ENCODE measurements around the gene AACS. TPM values are rescaled to one million over a fixed set of nuclear protein-coding genes. Genes with fewer than 3 reads are reported as not detected.

The AACS gene
- total RNA-seq, 4 donors from 2014 or later, result 17.9 to 29.7 (median 23.6) TPM

GRCh38 chr12:125161712-125162022, 96.4 kb downstream of the AACS start:
- no peaks in the 10 kb centered on the region for H3K36me3 ChIP-seq
- DNase-seq (ENCODE audit: low spot score in 2 of 2), result no peak
- H3K9me3 ChIP-seq, result peaks cover 0 to 19% (median 0%) of the 10 kb centered on the region in 4 donors
- no peak overlapping the region for H3K27ac ChIP-seq
- WGBS, 2 donors, result 49% methylated on average over 2 of the region's 2 CpGs
- H3K4me3 ChIP-seq, result no peak overlapping the region
- no peak for TF ChIP-seq POLR2A (IDR thresholded peaks at IDR 0.05)
- TF ChIP-seq, protein P1, sequence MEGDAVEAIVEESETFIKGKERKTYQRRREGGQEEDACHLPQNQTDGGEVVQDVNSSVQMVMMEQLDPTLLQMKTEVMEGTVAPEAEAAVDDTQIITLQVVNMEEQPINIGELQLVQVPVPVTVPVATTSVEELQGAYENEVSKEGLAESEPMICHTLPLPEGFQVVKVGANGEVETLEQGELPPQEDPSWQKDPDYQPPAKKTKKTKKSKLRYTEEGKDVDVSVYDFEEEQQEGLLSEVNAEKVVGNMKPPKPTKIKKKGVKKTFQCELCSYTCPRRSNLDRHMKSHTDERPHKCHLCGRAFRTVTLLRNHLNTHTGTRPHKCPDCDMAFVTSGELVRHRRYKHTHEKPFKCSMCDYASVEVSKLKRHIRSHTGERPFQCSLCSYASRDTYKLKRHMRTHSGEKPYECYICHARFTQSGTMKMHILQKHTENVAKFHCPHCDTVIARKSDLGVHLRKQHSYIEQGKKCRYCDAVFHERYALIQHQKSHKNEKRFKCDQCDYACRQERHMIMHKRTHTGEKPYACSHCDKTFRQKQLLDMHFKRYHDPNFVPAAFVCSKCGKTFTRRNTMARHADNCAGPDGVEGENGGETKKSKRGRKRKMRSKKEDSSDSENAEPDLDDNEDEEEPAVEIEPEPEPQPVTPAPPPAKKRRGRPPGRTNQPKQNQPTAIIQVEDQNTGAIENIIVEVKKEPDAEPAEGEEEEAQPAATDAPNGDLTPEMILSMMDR (IDR thresholded peaks at IDR 0.05), result no peak
- no peak for TF ChIP-seq EP300 (IDR thresholded peaks at IDR 0.05)
- H3K27me3 ChIP-seq, result no peaks in the 10 kb centered on the region
- H3K4me1 ChIP-seq, result no peaks in the 10 kb centered on the region

DNA sequence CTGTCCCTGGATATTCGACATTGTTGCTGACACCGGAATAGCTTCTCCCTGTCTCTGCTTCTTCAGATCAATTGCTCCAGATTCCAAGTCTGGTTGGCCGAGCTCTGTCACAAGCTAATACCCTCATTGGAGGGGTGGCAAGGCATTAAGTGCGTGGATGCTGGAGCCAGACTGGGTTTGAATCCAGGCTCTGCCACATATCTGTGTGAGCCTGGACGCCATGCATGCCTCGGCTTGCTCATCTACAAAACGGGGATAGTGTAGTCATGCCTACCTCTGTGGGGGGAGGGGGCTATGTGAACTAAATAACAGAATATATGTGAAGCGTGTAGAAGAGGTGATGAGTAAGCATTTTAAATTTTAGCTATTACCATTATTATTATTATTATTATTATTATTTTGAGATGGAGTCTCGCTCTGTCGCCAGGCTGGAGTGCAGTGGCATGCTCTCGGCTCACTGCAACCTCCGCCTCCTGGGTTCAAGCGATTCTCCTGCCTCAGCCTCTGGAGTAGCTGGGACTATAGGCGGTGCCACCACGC, 97.3 kb downstream of the AACS start:
- TF ChIP-seq, protein P1 (IDR thresholded peaks at IDR 0.05), result no peak
- TF ChIP-seq POLR2A (IDR thresholded peaks at IDR 0.05) (no peak), EP300 (IDR thresholded peaks at IDR 0.05) (no peak)
- DNase-seq (ENCODE audit: low spot score in 2 of 2), result no peak
- 89 to 92% methylated on average over 15 of the region's 15 CpGs for WGBS, 2 donors
- Histone ChIP-seq H3K4me3 (no peak overlapping the region), H3K9me3 (peaks cover 0 to 13% (median 0%) of the 10 kb centered on the region in 4 donors), H3K27ac (no peak overlapping the region), H3K27me3 (no peaks in the 10 kb centered on the region), H3K4me1 (no peaks in the 10 kb centered on the region), H3K36me3 (no peaks in the 10 kb centered on the region)

DNA sequence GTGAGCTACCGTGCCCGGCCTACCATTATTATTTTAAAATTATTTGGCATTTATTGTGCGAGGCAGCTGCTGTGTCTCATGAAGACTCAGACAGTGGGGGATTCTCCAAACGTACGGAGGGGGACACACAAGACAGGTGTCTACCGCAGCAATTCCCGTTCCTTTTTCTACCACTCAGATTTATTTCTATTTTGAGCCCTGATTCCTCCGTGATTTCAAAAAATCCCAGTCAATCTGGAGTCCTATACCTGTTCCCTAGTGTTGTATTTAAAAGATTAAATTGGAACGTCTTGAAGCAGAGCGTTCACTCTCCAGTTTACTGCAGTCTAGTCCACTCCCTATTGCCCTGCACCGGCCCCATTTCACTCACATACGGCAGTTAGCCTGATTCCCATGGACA, 97.9 kb downstream of the AACS start:
- DNase-seq (ENCODE audit: low spot score in 2 of 2), result no peak
- no peak for TF ChIP-seq EP300 (IDR thresholded peaks at IDR 0.05)
- no peak for TF ChIP-seq POLR2A (IDR thresholded peaks at IDR 0.05)
- Histone ChIP-seq H3K27me3 (no peaks in the 10 kb centered on the region), H3K4me1 (no peaks in the 10 kb centered on the region), H3K9me3 (peaks cover 0 to 15% (median 0%) of the 10 kb centered on the region in 4 donors), H3K36me3 (no peaks in the 10 kb centered on the region), H3K4me3 (no peak overlapping the region), H3K27ac (no peak overlapping the region)
- WGBS, 2 donors, result 80 to 89% methylated on average over 12 of the region's 12 CpGs

- 86 to 91% methylated on average over 8 of the region's 8 CpGs for WGBS, 2 donors
- no peaks in the 10 kb centered on the region for H3K27me3 ChIP-seq
- TF ChIP-seq POLR2A (IDR thresholded peaks at IDR 0.05) (no peak), EP300 (IDR thresholded peaks at IDR 0.05) (no peak)
- TF ChIP-seq, protein P1 (IDR thresholded peaks at IDR 0.05), result no peak
- no peak overlapping the region for H3K27ac ChIP-seq
- DNase-seq (ENCODE audit: low spot score in 2 of 2), result no peak
- H3K4me1 ChIP-seq, result no peaks in the 10 kb centered on the region
- peaks cover 0 to 29% (median 0%) of the 10 kb centered on the region in 4 donors for H3K9me3 ChIP-seq
- H3K36me3 ChIP-seq, result no peaks in the 10 kb centered on the region
- H3K4me3 ChIP-seq, result no peak overlapping the region
Observed at GRCh38 chr12:125164541-125164940, 99.3 kb downstream of the AACS start.

DNA sequence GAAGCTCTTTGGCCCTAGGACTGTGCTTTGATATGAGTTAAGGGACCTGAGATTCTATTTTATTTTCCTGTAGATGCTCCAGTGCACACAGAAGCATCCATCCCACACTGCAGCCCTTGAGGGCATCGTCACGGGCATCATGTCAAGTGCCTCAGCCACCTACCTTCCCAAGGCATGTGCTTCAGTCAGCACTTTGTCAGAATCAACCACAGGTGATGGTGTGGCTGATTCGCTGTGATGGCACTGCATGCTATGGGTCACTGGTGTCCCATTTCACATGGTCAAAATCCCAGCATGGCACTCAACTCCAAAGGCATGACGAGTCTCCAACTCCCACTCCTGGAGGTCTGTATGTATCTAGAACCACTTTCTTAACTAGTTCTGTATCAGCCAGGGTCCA, 100.8 kb downstream of the AACS start:
- TF ChIP-seq, protein P1 (IDR thresholded peaks at IDR 0.05), result no peak
- TF ChIP-seq POLR2A (IDR thresholded peaks at IDR 0.05), result no peak
- Histone ChIP-seq H3K27ac (no peak overlapping the region), H3K4me1 (no peaks in the 10 kb centered on the region), H3K4me3 (no peak overlapping the region), H3K27me3 (no peaks in the 10 kb centered on the region), H3K9me3 (peaks cover 0 to 33% (median 0%) of the 10 kb centered on the region in 4 donors), H3K36me3 (no peaks in the 10 kb centered on the region)
- DNase-seq (ENCODE audit: low spot score in 2 of 2), result no peak
- 80 to 93% methylated on average over 4 of the region's 4 CpGs for WGBS, 2 donors

GRCh38 chr12:125167658-125168057, 102.4 kb downstream of the AACS start:
- no peaks in the 10 kb centered on the region for H3K27me3 ChIP-seq
- TF ChIP-seq, protein P1 (IDR thresholded peaks at IDR 0.05), result no peak
- no peak for TF ChIP-seq EP300 (IDR thresholded peaks at IDR 0.05)
- no peak for TF ChIP-seq POLR2A (IDR thresholded peaks at IDR 0.05)

More at GRCh38 chr12:125167658-125168057, 102.4 kb downstream of the AACS start:
- 86 to 94% methylated on average over 3 of the region's 3 CpGs for WGBS, 2 donors
- DNase-seq (ENCODE audit: low spot score in 2 of 2), result no peak
- H3K36me3 ChIP-seq, result no peaks in the 10 kb centered on the region
- H3K4me1 ChIP-seq, result no peaks in the 10 kb centered on the region
- H3K4me3 ChIP-seq, result no peak overlapping the region
- H3K9me3 ChIP-seq, result peaks cover 0 to 33% (median 0%) of the 10 kb centered on the region in 4 donors
- no peak overlapping the region for H3K27ac ChIP-seq

All from tibial nerve (tissue), 4 donors.